Choroid plexus epithelial cell (primary cell): ENCODE data around the gene EIF2AK3.

Experiments
- DNase-seq: peaks from one replicate; pipeline ENCODE4 v3.0.0-alpha.2; 2010; ENCODE audit warnings: low read depth
- H3K4me3 ChIP-seq: 2 replicates; pipeline ENCODE4 v1.5.1; 2011; ENCODE audit warnings: low read depth, mild to moderate bottlenecking, control low read depth, low read length, moderate library complexity
- CTCF ChIP-seq: conservative IDR thresholded peaks from 2 replicates; pipeline ENCODE4 v1.5.1; 2011; ENCODE audit warnings: low read depth, mild to moderate bottlenecking, control low read depth, inconsistent platforms, low read length, moderate library complexity

EIF2AK3 gene

GRCh38 chr2:88638123-88638650 lies 10.9 kb upstream of the EIF2AK3 start:
- no peak overlapping the region for H3K4me3 ChIP-seq
- no peak for TF ChIP-seq CTCF
- DNase-seq = no peak

GRCh38 chr2:88637464-88637863 lies 10.2 kb upstream of the EIF2AK3 start:
- no peak for DNase-seq
- TF ChIP-seq CTCF = no peak
- H3K4me3 ChIP-seq = no peak overlapping the region

DNA sequence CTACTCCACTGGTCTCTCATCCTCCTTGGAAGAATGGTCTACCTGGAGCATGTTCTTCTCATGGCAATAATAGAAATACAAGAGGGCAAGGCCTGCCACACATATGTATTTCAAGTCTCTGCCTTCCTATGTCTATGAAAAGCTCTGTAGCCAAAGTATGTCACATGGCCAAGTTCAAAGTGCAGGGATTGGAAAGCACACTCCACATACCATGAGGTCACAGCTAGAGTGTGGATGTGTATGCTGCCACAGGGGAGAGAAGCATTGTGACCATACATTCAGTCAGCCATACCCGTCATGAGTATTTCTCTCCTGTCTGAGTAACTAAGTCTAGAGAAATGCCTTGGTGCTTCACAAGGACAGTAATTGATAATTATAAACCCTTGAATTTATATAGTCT lies 8.8 kb upstream of the EIF2AK3 start:
- no peak for DNase-seq
- TF ChIP-seq CTCF = no peak
- no peak overlapping the region for H3K4me3 ChIP-seq

GRCh38 chr2:88632569-88632968 lies 5.3 kb upstream of the EIF2AK3 start:
- TF ChIP-seq CTCF = no peak
- H3K4me3 ChIP-seq = no peak overlapping the region
- no peak for DNase-seq

GRCh38 chr2:88628571-88628939 lies 1.3 kb upstream of the EIF2AK3 start:
- TF ChIP-seq CTCF = no peak
- H3K4me3 ChIP-seq = peak overlapping the region; percentile 68
- DNase-seq = no peak

DNA sequence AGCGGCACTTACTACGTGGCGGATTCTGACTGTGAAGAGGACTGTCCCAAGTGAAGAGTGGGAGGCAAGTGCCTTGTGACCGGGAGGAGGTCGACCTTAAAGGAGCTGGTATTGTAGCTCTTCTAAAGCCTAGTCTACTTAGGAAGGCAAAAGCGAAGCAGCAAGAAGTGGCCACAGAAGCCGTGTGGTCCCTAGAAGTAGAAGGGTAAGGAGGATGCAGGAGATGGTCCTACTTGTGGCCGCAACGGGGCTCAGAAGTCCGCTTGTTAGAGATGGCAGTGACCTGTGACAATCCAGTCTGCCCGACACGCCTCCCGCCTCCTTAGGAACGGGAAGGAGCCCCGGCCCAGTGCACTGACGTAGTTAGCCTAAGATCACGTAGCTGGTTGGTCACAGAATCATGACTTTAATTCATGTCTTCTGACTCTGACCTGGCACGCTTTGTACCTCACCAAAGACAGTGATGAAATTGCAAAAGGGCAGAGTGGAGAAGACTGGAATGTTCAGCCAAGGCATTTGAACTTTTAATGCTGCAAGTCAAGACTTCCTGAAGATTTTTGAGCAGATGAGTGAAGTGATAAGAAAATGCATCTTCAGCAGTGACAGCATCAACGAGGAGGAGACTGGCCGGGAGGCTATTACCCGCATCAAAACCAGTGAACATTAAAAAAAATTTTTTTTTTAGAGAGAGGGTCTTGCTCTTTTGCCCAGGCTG lies 749 bp upstream of the EIF2AK3 start:
- TF ChIP-seq CTCF = no peak
- peak overlapping the region; percentile 68 for H3K4me3 ChIP-seq

More for the DNA sequence above, 749 bp upstream of the EIF2AK3 start:
- peak; percentile 97 for DNase-seq
